ENCODE measurements around the gene SMYD1.

SMYD1 gene

GRCh38 chr2:88057437-88057844 is 10.2 kb upstream of the SMYD1 start:
- no peak for DNase-seq

- no peak for DNase-seq
Measured at GRCh38 chr2:88058191-88058590, 9.4 kb upstream of the SMYD1 start.

DNA sequence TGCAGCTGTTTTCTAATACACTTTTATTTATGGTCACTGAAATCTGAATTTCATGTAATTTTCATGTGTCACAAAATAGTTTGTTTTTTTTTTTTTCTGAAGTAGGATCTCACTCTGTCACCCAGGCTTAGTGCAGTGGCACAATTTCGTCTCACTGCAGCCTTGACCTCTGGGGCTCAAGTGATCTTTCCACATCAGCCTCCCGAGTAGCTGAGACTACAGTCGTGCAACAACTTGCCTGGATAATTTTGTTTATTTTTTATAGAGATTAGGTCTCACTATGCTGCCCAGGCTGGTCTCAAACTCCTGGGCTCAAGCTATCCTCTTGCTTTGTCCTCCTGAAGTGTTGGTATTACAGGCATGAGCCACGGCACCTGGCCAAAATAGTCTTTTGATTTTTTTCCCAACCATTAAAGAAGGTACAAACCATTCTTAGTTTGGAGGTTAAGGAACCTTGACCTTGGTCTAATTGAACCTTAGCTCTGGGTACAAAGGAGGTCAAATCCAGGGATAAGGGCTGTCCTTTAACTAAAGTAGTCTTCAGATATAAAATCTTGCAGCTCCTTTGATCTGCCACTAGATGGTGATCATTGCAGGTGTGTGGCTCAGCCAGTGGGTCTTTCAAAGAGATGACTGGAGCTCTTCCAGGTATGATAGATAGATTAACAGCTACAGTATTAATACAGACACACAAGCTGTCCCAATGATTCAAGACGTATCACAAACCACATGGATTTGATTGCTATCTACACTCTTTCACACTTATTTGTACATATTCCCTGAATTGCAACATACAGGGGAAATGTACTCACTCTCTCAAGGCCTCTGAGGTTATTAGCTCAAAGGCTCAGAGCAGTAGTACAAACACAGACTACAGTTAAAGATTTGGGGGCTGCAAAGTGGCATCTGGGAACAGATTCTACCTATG is 7.4 kb upstream of the SMYD1 start:
- DNase-seq: no peak

- no peak for DNase-seq
Measured at GRCh38 chr2:88060907-88061275, 6.7 kb upstream of the SMYD1 start.

DNA sequence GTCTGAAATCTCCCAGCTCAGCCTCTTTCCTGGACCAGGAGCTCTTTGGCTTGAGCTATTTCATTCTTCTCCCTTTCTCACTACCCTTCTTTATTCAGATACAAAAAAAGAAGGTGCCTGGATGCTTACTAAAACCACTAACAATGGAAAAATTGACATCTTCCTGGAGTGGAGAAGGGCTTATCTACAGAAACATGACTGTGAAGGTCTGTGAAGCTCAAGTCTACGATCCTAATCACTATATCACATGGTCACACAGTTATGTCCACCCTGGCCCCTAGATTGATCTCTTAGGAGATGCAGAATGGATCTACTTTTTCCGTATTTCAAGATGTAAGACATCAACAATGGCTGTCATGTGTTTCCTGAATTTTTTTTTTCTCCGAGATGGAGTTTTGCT is 6.3 kb upstream of the SMYD1 start:
- DNase-seq: no peak

GRCh38 chr2:88066543-88066942 is 1.1 kb upstream of the SMYD1 start:
- no peak for DNase-seq

- peak; percentile 47 for DNase-seq
Measured at GRCh38 chr2:88067189-88067588, 436 bp upstream of the SMYD1 start.

GRCh38 chr2:88068044-88068443 is 419 bp downstream of the SMYD1 start:
- DNase-seq: no peak

DNA sequence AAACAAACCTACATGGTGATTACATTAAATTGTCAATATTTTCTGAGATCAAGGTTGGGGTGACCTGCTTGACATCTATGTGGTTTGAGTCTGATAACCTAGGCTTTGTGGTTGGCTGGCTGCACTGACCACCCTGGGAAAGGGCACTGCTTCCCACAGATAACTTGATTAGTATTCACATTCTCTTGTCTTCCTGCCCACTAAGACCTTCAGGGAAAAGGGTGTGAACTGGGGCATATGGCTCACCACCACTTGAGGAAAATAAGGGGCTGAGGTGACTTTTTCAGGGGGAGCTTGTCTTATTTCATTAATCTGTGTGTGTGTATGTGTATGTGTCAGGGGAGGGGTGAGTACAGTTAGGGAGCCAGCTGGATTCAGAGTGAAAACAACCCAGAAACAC is 1.5 kb downstream of the SMYD1 start:
- DNase-seq: peak; percentile 81

GRCh38 chr2:88070055-88070454 is 2.4 kb downstream of the SMYD1 start:
- no peak for DNase-seq

DNA sequence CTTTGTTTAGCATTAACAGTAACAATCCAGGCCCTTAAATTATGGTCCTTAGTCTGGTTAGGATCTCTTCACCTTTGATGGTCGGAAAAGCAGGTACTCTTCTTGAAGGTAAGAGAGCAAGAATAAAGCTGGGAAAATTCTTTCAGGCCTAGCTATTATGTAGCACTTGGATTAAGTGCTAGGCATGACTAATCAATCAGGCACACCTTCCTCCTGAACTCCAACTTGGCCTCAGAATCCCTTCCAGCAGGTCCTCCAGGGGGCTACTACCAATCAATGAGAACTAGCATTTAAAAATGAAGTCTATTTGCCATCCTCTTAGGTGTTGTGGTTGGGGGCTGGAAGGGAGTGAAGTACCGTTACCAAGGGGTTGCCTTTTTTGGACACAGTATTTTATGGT is 3.7 kb downstream of the SMYD1 start:
- DNase-seq: no peak

DNA sequence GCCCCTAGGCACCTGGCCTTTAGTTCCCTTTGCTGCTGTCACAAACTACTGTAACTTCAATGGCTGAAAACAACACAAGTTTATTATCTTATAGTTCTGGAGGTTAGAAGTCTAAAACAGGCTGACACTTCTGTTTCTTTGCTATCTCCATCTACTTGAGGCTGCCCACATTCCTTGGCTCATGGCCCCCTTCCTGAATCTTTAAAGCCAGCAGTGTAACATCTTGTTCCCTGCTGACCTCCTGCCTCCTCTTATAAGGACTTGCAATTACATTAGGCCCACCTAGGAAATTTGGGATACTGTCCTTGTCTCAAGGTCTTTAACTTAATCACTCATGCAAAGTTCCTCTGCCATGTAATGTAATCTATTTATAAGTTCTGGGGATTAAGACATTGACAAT is 6.5 kb downstream of the SMYD1 start:
- no peak for DNase-seq

GRCh38 chr2:88074854-88075292 is 7.2 kb downstream of the SMYD1 start:
- DNase-seq: peak; percentile 44

DNA sequence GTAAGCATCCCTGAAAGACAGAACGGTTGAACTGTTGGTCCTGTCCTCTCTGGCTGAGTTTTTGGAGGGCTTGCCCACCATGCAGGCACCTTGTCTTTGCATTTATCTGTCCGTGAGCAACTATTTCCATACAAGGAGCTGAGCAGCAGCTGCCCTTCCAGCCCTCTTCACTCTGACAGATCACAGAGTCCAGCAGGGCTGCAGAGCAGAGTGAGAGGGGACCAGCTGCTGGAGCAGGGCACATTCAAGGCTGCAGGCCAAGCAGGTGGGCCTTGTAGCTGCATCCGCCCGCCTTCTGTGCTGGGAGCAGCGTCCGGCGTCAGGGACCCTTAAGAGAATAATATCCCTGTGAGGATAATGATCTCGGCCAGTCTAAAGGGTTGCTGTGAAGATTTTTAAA is 9.5 kb downstream of the SMYD1 start:
- no peak for DNase-seq

DNA sequence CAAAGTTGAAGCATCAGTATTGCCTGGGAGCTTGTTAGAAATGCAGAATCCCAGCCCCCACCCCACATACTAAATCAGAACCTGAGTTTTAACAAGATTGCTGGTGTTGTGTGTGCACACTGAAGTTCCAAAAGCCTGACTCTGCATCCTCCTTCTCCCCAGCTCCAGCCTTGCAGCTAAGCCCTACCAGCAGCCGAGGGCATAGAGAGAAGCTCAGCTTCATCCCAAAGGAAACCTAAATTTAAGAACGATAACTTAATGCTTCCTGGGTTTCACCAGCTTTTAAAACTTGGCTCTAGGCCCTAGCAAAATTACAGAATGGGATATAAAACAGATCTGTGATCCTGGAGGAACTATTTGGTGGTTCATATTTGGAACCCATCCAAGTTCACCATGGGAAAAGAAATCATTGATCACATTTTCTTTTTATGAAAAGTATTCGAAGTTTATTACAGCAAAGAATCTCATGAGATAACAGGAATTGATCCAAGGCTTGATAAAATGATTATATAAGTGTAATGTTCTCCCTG is 11.1 kb downstream of the SMYD1 start:
- DNase-seq: no peak

DNA sequence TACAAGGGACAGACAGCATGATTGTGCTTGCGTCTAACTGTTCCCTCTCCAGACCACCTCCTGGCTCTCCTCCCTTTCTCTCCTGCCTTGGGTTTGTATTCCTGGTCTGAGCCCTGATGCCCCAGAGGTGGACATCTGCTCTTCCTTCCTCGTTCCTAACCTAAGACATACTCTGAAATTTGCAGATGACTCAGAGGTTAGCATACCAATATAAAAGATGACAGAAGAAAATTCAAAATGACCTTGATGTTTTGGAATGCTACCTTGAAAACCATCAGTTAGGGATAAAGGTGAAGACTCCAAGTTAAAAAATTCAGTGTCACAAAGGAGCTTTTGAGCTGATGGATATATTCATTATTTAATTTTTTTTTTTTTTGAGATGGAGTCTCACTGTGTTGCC is 12.9 kb downstream of the SMYD1 start:
- DNase-seq: no peak

- no peak for DNase-seq
Measured at GRCh38 chr2:88081924-88082608, 14.4 kb downstream of the SMYD1 start.

DNA sequence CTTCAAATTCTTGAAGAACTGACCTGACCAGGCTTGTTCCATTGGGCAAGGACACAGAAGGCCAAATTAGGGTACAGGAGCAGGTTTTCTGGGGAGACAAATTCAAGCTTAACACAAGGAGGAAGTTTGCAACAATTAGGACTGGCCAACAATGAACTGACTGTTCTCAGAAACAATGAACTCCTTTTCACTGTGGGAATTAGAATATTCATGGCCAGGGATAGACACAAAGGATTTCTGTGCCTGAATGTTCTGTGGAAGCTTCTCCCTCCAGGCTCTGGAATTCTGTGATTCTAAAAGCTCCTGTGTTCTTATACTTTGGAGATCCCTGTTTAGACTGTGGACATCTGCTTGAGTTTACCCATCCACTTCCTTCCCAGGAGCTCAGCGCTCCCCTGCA is 15.2 kb downstream of the SMYD1 start:
- no peak for DNase-seq

- no peak for DNase-seq
Measured at GRCh38 chr2:88085099-88085498, 17.5 kb downstream of the SMYD1 start.

DNA sequence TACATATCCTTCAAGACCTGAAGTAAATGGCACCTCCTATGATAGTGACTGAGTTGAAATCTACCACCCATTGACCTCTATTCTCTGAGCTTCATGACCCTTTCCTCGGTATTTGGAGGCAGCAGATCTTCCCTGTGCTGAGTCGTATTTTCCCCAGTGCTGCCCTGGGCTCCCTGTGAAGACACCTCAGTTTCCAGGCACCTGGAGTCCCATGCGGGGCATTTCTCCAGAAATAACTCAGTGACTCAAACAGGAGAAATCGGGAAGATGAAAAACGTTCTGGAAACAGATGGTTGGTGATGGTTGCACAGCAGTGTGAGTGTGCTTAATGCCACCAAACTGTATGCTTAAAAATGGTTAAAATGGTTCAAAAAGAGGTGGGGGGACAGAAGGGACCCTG is 18.0 kb downstream of the SMYD1 start:
- DNase-seq: no peak

- DNase-seq: no peak
Measured at GRCh38 chr2:88086401-88086800, 18.8 kb downstream of the SMYD1 start.

- no peak for DNase-seq
Measured at GRCh38 chr2:88087073-88087472, 19.4 kb downstream of the SMYD1 start.

DNA sequence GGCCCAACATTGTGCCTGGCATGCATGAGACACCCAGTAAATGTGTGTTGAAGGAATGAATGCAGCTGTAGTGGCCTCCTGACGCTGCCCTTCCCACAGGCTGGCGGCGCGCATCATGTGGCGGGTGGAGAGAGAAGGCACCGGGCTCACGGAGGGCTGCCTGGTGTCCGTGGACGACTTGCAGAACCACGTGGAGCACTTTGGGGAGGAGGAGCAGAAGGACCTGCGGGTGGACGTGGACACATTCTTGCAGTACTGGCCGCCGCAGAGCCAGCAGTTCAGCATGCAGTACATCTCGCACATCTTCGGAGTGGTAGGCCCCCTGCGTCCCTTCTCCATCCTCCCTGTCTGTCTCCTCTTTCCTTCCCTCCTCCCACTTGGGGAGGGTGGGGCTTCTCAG is 20.1 kb downstream of the SMYD1 start:
- no peak for DNase-seq

GRCh38 chr2:88088999-88089398 is 21.4 kb downstream of the SMYD1 start:
- DNase-seq: no peak
